ENCODE results near the gene GPR158.
"Not testable (repeated sequence)": the region's sequence is repeated elsewhere in the genome, so short reads cannot be mapped to it uniquely, and the experiment has no call there.

The GPR158 gene

DNA sequence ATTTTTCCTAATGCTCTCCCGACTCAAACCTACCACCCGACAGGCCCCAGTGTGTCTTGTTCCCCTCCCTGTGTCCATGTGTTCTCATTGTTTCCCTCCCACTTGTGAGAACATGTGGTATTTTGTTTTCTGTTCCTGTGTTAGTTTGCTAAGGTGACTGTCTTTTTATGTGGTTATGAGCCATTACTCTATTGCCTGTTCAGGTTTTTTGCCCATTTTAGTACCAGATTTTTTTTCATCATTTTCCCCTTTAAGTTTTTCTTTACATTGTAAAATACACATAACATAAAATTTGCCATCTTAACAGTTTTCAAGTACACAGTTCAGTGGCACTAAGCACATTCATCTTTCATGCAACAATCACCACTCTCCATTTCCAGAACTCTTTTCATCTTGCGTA lies 133.5 kb downstream of the GPR158 start:
- no peak for DNase-seq

DNA sequence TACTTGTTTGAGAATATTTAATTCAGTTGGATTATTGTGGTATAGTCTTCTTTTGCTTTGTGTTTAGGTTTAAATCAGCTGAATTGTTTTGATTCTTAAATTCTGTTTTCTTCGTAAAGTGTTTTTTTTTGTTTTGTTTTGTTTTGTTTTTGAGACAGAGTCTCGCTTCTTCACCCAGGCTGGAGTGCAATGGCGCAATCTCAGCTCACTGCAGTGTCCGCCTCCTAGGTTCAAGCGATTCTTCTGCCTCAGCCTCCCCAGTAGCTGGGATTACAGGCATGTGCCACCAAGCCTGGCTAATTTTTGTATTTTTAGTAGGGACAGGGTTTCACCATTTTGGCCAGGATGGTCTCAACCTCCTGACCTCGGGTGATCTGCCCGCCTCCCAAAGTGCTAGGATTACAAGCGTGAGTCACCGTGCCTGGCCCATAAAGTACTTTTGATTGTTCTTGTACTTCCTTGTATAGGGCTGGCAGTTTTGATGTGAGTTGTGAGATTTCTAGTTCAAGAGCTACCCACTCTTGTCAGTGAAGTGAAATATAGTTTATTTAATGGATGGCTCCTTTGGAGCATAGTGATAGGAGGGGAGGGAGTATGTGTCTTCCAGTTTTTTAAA lies 142.9 kb downstream of the GPR158 start:
- not testable (repeated sequence) for DNase-seq

DNA sequence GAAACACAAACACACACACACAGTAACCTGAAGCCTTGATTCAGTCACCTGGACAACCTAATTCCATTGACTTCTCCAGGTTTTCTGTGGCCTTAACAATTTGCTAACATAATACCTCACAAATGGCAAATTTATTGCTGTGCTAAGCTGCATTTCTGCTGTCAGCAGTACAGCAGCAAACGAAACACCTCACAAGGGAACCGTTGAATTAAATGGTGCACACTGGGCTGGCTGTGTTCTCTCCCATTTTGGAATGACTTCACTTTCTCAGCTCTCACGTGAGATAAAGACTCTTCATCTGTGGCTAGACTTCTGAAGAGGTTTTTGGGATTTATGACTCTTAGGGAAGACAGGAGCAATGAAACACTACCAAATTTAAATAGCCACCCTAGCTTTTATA lies 152.5 kb downstream of the GPR158 start:
- peak in 1 of 3 experiments; percentile 28 for DNase-seq

DNA sequence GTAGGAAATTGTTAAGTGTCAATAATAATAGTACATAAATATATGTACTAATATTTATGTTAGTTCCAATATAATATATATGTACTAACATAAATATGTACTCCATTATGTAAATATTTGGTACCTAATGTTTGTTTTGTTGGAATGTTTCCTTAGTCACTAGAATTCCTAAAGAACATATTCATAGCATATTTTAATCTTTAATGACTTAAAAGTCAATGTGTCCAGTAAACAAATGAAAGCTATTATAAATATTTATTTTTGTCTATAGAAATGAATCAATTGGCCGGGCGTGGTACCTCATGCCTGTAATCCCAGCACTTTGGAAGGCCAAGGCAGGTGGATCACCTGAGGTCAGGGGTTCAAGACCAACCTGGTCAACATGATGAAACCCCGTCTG lies 153.6 kb downstream of the GPR158 start:
- no peak for DNase-seq

DNA sequence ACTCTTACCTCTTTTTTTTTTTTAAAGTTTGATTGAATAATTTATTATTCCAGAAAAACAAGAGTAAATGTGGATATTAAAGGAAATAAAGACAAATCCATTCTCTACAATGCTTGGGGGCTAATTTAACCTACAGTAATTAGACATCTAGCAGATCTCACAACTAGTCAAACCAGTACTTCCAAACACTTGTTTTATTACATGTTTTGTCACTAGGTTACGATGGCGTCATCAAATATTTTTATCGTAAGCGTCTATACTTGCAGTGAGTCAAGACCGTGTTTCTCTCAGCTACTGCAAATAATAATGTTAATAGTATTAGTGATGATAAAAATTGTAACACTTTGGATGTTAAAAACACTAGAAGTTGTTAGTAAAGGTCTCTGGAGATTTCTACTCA lies 154.8 kb downstream of the GPR158 start:
- DNase-seq: not testable (repeated sequence)

DNA sequence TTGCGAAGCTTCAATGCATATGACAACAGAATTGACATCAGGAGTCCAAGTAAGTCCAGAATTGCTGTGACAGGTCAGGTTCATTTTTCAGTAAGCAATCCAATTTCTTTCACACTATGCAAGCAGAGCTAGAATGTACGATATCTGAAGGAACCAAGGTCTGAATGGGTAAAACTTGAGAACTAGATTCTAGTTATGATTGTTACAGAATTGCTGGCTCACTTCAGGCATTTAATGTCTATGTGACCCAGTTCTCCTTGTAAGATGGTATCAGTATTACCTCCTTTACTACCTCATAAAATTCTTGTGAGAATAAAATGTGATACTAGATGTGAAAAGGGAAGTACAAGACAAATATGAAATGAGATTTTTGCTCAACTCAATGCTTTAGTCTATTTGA lies 159.6 kb downstream of the GPR158 start:
- DNase-seq: no peak

DNA sequence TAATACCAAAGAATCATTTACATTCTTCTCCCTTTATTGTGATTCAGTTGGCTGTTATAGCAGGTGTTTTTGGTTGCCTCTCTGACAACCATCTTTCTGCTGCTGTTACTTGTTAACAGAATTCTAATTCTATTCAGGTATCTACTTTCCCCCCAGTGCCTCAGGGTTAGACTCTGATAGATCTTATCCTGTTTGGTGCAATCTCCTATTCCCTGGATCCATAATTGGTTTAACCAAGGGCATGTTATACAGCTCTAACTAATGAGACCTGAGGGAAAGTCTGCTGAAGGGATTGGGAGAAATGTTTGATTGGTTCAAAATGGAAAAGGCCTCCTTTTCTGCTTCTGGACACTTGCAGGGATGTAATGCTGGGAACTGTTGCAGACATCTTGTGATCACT lies 161.5 kb downstream of the GPR158 start:
- DNase-seq: no peak

DNA sequence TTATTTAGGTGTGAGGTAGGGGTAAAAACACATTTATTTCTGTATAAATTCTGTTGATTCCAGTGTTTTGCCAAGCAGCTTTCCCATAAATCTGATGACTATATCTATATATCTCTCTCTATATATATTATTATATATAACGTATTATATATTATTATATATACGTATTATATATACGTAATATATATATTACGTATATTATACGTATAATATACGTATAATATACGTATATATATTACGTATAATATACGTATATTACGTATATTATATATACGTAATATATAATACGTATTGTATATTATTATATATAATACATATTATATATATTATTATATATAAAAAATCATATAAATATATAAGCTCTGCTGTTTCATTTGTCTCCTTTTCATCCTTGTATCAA lies 163.5 kb downstream of the GPR158 start:
- DNase-seq: no peak

DNA sequence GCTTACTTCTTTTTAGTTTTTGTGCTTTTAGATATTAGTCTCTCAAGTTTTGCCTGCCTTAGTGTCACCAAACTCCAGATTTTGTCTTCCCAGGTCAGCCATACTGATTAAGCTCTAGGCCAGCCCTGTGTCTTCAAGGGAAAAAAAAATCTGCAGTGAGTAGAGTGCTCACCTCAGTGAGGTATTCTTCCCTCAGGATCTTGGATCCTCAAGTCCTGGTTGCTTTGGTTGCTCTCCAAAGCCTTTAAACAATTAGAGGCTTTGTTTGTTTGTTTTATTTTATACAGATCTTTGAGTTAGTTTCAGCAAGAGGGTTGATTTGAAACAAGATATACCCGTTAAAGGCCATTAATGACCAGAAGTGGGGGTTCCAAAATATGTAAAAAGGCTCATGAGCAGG lies 165.2 kb downstream of the GPR158 start:
- DNase-seq: no peak

DNA sequence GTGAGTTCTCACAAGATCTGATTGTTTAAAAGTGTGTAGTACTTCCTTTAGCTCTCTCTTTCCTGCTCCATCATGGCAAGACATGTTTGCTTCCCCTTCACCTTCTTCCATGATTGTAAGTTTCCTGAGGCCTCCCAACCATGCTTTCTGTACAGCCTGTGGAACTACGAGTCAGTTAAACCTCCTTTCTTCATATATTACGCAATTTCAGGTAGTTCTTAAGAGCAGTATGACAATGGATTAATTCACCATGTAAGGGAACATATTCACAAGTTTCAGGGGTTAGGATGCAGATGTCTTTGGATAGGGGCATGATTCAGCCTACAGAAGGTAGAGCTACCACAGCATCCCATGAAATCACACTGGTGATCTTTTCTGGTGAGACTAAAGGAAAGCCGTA lies 174.7 kb downstream of the GPR158 start:
- DNase-seq: no peak

DNA sequence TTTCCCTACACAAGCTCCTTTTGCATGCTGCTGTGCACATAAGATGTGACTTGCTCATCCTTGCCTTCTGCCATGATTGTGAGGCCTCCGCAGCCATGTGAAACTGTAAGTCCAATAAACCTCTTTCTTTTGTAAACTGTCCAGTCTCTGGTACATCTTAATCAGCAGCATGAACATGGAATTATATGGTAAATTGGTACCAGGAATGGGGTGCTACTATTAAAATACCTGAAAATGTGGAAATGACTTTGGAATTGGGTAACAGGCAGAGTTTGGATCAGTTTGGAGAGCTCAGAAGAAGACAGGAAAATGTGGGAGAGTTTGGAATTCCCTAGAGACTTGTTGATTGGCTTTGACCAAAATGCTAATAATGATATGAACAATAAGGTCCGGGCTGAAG lies 181.8 kb downstream of the GPR158 start:
- DNase-seq: no peak

DNA sequence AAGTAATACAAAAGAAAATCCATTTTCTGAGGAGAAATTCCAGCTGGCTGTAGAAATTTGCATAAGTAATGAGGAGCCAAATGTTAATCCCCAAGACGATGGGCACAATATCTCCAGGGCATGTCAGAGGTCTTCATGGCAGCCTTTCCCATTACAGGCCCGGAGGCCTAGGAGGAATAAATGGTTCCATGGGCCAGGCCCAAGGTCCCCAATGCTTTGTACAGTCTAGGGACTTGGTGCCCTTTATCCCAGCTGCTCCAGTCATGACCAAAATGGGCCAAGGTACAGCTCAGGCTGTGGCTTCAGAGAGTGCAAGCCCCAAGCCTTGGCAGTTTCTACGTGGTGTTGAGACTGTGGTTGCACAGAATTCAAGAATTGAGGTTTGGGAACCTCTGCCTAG lies 182.5 kb downstream of the GPR158 start:
- no peak for DNase-seq

DNA sequence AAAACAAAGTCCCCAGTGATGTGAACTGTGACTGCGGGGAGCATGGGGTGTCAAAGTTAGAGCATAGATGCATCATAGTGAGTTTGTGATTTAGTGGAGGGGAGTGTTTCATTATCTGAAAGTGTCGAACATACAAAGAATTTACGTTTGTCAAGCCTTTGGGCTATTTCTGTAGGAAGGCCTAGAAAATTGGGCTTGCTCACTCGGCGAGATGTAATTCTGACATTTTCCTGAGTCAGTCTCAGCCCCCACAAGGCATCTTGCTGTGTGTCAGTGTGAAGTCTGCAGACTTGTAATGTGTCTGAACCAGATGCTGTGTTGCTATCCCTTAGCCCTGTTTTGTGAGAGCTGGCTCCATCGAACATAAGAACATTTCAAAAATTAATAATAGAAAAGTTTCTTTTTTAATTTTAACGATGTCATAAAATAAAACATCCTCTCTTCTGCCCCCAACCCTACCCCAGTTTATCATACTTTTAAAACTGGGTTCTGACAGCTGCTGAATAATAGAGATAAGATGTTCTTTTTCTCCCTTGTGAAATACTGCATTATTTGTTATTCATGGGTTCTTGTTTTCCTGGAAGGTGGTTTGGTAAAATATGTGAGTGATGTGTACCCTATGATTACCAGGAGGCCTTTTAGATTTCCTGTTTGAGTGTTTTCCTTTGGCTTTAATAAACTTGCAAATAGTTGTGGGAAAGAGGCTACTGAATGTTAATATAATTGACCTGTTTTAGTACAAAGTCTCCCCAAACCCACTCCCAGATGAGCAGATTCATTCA lies 207.4 kb downstream of the GPR158 start:
- peak in 1 of 3 experiments; percentile 42 for DNase-seq

DNA sequence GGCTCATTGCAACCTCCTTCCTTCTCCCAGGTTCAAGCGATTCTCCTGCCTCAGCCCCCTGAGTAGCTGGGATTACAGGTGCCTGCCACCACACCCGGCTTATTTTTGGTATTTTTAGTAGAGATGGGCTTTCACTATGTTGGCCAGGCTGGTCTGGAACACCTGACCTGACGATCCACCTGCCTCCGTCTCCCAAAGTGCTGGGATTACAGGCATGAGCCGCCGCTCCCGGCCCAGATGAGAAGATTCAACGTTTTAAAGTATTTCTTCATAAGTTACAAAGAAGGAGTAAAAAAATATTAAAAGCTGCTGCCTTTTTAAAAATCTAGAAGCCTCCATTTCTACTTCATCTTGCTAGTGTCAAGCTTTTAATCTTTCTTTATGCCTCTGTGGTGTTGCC lies 208.1 kb downstream of the GPR158 start:
- not testable (repeated sequence) for DNase-seq

DNA sequence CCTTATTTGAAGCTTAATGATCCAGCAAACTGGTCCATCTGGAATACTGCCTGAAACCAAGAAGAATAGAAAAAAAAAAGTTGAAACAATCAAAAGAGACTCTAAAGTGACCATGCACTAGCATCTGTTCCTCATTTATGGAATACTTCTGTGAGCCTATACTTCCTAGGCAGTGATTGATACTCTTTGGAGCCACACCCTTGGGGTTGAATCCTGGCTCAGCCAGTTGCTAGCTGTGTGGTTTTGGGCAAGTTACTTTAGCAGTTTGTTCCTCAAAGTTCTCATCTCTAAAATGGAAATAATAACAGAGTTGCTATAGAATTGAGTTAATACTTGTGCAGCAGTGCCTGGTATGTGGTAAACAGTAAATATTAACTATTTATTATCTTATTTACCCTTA lies 208.9 kb downstream of the GPR158 start:
- DNase-seq: no peak

DNA sequence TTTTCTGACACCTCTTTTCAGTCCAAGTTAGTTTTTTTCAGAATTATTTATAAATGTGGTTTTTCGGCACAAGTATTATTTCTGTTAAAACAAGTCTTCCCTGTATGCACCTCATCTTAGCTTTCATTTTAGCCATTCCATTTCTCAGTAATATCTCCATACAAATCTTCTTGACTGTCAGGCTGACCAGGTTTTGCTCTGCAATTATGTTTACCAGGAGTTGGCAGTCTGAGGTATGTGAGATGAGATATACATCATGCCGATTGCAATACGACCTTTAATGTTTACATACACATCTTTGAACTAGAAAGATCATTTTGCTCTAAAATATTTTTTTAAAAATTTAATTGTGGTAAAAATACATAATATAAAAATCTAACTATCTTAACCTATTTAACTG lies 209.8 kb downstream of the GPR158 start:
- DNase-seq: no peak

DNA sequence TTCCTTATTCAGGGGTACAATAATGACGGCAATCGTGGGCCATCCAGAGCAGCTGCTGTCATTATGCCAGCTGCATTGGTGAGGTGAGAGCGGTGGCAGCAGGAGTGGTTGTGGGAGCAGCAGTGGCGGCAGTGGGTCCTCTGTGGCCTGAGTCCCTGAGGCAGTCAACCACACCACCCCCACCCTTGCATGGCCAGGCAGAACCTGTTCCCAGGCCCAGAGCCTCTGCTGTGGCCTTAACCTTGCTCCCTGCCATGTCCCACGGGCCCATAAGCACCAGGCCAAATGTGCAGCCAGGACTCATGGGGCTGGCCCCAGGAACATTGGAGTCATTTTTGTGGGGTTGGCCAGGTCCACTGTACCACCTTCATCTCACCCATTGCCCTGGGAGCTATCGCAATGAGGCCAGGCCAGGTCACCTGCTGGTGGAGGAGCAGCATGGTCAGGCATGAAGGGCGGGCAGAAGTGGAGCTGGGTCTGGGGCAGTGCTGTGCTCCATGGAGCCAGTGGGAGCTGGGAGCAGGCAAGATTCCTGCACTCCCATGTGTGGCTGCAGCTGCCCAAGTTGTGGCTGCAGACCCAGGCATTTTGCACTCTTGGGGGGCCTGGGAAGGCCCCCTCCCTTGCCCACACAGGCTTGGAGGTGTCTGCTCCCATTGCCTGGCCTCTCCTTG lies 213.5 kb downstream of the GPR158 start:
- DNase-seq: no peak

DNA sequence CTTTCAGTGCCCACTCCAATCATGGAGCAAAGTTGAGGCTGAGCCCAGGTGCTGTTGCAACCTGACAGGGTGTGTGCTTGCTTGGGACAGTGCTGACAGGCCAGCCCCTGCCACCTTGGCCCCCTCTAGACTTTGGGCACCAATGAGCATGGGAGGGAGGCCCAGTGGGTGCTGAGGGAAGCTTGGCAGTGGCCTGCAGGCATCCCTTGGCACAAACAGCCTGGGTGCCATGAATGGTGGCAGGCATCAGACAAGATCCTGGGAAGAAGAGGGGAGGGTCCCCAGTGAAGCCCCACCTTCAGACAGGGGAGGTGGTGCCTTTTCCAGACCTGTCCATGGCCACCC lies 214.0 kb downstream of the GPR158 start:
- no peak for DNase-seq

DNA sequence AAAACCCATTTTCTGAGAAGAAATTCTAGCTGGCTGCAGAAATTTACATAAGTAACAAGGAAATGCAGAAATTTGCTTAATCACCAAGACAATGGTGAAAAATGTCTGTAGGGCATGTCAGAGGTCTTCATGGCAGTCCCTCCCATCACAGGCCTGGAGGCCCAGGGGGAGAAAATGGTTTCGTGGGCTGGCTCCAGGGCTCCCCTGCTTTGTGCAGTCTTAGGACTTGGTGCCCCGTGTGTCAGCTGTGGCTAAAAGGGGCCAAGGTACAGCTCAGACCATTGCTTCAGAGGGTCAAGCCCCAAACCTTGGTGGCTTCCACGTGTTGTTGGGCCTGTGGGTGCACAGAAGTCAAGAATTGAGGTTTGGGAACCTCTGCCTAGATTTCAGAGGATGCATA lies 215.9 kb downstream of the GPR158 start:
- no peak for DNase-seq

DNA sequence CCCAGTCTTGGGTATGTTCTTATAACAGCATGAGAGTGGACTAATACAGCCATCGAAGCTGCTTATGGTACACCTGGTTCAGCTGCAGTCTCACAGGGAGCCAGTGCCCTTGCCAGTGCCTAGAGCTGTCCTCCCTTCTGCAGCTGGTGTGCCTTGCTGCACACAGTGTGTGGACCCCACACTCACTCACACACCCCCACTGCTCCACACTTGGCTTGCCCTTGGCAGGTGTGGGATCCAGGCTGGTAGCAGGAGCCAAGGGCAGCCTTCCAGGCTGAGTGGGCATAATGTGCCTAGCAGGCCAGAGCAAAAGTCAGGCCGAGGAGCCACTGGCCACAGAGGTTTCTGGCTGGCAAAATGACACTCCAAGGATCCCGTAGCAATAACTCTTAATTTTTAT lies 217.3 kb downstream of the GPR158 start:
- no peak for DNase-seq

DNA sequence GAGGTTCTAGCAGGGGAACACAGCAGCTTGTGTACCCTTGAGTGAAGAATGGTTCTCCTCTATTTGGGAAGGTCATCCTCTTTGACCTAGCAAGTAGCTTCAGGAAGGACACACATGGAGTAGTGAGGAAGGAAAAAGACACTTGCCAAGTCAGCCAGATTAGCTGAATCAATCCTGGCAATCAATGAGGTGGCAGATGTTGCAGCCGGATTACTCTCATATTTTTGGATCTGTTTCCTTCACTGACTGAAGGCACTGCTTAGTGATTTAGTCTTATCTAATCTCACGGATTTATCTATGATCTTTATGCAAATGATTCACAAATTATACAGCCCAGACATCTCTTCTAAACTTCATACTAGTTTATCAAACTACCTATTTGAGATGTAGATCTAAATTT lies 218.8 kb downstream of the GPR158 start:
- no peak for DNase-seq

DNA sequence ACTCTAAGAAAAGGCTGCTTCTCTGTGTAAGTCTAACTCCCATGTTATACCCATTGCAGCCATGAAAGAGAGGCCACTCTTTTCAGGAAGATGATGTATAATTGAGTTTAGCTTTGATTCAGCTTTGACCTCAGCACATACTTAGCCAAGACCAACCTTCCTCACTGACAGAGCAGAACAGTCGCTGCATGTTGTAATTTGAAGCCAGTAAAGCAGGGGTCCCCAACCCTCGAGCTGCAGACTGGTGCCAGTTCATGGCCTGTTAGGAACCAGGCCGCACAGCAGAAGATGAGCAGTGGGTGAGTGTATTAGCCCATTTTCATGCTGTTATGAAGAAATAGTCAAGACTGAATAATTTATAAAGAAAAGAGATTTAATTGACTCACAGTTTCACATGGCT lies 223.9 kb downstream of the GPR158 start:
- no peak for DNase-seq

DNA sequence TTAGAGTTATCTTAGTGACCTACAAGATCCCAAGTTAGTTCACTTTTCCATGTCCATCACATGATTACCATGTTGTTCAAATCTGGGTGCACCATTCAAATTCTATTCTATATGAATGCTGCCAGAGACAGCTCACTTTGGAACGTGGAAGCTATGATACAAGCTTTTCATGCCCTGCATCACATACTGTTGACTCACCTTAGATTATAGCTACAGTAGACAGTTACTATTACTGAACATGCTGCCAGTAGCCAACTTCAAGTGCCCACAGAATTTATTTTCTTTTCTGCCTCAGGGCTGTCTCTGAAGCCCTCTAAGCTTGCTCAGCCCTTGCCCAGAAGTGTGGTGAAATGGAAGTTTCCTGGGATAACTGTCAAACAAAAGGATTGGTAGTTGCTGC lies 231.1 kb downstream of the GPR158 start:
- DNase-seq: no peak

DNA sequence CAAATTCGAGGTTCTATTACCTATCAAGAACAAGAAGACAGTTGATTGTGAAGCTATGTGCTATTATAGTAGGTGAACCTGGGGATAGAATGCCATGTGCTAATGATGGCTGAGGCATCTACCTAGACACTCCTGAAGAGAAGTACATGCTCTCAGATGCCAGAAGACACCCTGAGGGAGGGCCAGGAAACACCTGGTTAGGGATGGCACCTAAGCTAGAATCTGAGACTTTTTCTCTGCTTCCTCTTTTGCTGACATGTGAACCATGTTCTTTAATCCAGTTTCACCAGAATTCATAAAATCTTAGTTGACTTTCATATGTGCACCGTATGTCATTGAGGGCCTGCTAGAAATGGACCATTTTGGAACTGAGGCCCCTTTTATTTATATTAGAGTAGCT lies 242.8 kb downstream of the GPR158 start:
- no peak for DNase-seq

DNA sequence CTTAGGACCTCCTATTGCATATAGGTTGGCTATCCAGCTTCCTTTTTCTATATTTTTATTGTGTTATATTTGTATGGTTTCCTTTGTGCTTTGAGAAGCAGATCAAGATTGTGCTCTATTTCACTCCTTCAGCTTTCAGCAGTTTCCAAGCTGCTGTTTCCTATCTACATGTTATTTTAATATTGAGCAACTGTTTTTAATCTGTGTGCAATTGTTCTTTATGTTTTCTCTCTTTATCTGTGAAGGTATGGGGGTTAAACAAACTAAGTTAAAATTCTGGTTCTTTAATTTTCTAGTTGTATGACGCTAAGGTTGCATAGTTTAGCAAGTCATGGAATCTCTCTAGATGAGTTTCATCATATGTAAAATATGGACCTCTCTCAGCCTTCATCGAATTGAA lies 251.0 kb downstream of the GPR158 start:
- DNase-seq: no peak

All from NCI-H1417 (cell line).